Fibroblast of skin of right biceps (primary cell): ENCODE data around the gene CTSZ.
"Not testable (repeated sequence)": the region's sequence is repeated elsewhere in the genome, so short reads cannot be mapped to it uniquely, and the experiment has no call there.

Source experiments
- DNase-seq: peaks from one replicate; pipeline ENCODE4 v3.0.0-alpha.2; 2013

CTSZ gene

GRCh38 chr20:58978351-58979190, 28.5 kb downstream of the CTSZ start:
- no peak for DNase-seq

GRCh38 chr20:58976061-58976730, 30.9 kb downstream of the CTSZ start:
- peak; percentile 3 for DNase-seq

- DNase-seq: no peak
Measured at GRCh38 chr20:58975353-58975752, 31.7 kb downstream of the CTSZ start.

GRCh38 chr20:58973866-58974265, 33.2 kb downstream of the CTSZ start:
- DNase-seq: no peak

- DNase-seq: no peak
Measured at GRCh38 chr20:58973179-58973578, 33.9 kb downstream of the CTSZ start.

GRCh38 chr20:58971429-58971828, 35.6 kb downstream of the CTSZ start:
- DNase-seq: no peak

- no peak for DNase-seq
Measured at GRCh38 chr20:58970146-58970545, 36.9 kb downstream of the CTSZ start.

- DNase-seq: no peak
Measured at GRCh38 chr20:58969439-58969838, 37.6 kb downstream of the CTSZ start.

GRCh38 chr20:58967652-58968429, 39.2 kb downstream of the CTSZ start:
- no peak for DNase-seq

- DNase-seq: no peak
Measured at GRCh38 chr20:58965270-58966064, 41.6 kb downstream of the CTSZ start.

- not testable (repeated sequence) for DNase-seq
Measured at GRCh38 chr20:58963922-58964321, 43.1 kb downstream of the CTSZ start.

- DNase-seq: no peak
Measured at GRCh38 chr20:58963060-58963584, 43.9 kb downstream of the CTSZ start.

GRCh38 chr20:58959652-58960051, 47.4 kb downstream of the CTSZ start:
- no peak for DNase-seq

GRCh38 chr20:58956078-58956477, 51.0 kb downstream of the CTSZ start:
- no peak for DNase-seq

GRCh38 chr20:58953050-58953449, 54.0 kb downstream of the CTSZ start:
- no peak for DNase-seq

- DNase-seq: no peak
Measured at GRCh38 chr20:58950603-58951002, 56.5 kb downstream of the CTSZ start.

- not testable (repeated sequence) for DNase-seq
Measured at GRCh38 chr20:58947797-58948388, 59.2 kb downstream of the CTSZ start.

GRCh38 chr20:58945965-58946631, 61.0 kb downstream of the CTSZ start:
- DNase-seq: no peak
